Chondrocyte (in vitro differentiated cells): Measurements from ENCODE around the gene CEP57. TPM values are rescaled to one million over a fixed set of nuclear protein-coding genes. Genes with fewer than 3 reads are reported as not detected.

Experiments
- DNase-seq: peaks from one replicate; pipeline ENCODE4 v3.0.0; 2021; ENCODE audit warnings: mixed read lengths, low spot score
- H3K27ac Mint-ChIP-seq: one replicate; pipeline ENCODE4 v1.8.0; 2021; ENCODE audit warnings: mild to moderate bottlenecking, moderate library complexity, mixed read lengths; ENCODE audit not compliant: unreplicated experiment
- H3K27me3 Mint-ChIP-seq: 2 replicates; pipeline ENCODE4 v1.8.0; 2021; ENCODE audit warnings: low read depth, mixed read lengths
- H3K36me3 Mint-ChIP-seq: 2 replicates; pipeline ENCODE4 v1.8.0; 2021; ENCODE audit warnings: low read depth, mixed read lengths
- H3K4me1 Mint-ChIP-seq: 2 replicates; pipeline ENCODE4 v1.8.0; 2021; ENCODE audit warnings: low read depth, mild to moderate bottlenecking, mixed read lengths
- H3K4me3 Mint-ChIP-seq: one replicate; pipeline ENCODE4 v1.8.0; 2021; ENCODE audit warnings: mild to moderate bottlenecking, moderate library complexity, mixed read lengths; ENCODE audit not compliant: unreplicated experiment
- H3K9me3 Mint-ChIP-seq: 2 replicates; pipeline ENCODE4 v1.8.0; 2021; ENCODE audit warnings: low read depth, mixed read lengths
- total RNA-seq: library from RNA; stranded (reverse); gene quantifications from 3 replicates; pipeline ENCODE4 v1.2.1, GENCODE V29; 2021
- TF ChIP-seq, protein P1 (sequence below): fragments of 200-600 bp; sonication (generic); IDR thresholded peaks from 2 replicates; pipeline ENCODE4 v1.5.0; 2021; ENCODE audit warnings: antibody characterized with exemption, mild to moderate bottlenecking, moderate library complexity

Gene CEP57
- total RNA-seq, 1 donor from 2014 or later = 28.8 TPM

DNA sequence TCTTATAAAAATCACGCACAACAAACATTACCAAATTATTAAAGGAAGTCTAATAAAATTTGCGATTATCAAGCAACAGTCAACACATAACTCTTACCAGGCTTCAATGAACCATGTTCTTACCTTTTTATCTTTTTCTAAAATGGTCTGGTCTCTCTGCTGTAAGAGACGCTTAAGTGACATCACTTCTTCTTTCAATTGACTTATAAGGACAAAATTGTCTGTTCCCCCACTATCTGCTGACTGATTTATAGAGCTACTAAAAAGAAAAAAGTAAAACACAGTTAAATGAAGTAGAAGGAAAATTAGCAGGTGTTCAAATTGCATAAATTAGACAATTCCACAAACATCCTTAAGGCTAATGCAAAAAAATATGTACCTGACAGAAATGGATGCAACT, 11.6 kb upstream of the CEP57 start:
- H3K27ac Mint-ChIP-seq = no peak overlapping the region
- no peak for DNase-seq
- H3K36me3 Mint-ChIP-seq = peaks cover 29% of the 10 kb centered on the region
- no peaks in the 10 kb centered on the region for H3K4me1 Mint-ChIP-seq
- H3K9me3 Mint-ChIP-seq = no peaks in the 10 kb centered on the region
- TF ChIP-seq, protein P1, sequence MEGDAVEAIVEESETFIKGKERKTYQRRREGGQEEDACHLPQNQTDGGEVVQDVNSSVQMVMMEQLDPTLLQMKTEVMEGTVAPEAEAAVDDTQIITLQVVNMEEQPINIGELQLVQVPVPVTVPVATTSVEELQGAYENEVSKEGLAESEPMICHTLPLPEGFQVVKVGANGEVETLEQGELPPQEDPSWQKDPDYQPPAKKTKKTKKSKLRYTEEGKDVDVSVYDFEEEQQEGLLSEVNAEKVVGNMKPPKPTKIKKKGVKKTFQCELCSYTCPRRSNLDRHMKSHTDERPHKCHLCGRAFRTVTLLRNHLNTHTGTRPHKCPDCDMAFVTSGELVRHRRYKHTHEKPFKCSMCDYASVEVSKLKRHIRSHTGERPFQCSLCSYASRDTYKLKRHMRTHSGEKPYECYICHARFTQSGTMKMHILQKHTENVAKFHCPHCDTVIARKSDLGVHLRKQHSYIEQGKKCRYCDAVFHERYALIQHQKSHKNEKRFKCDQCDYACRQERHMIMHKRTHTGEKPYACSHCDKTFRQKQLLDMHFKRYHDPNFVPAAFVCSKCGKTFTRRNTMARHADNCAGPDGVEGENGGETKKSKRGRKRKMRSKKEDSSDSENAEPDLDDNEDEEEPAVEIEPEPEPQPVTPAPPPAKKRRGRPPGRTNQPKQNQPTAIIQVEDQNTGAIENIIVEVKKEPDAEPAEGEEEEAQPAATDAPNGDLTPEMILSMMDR = no peak
- no peak overlapping the region for H3K4me3 Mint-ChIP-seq
- H3K27me3 Mint-ChIP-seq = no peaks in the 10 kb centered on the region

DNA sequence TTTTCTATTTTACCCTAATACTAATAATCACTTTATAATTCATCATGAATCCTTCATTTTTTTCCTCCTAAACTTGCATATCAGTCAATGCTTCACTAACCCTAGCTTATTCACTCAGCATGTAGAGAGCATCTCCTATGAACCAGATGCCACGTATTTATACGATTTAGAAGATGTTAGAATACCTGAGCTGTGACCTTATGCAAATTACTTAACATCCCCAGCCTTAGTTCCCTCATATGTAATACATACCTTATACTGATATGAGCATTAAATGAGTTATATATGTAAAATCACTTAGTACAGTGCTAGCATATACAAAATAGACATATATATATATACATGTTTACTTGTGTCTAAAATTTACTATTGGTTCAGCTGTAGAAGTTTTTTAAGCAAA, 9.8 kb upstream of the CEP57 start:
- TF ChIP-seq, protein P1 = no peak
- Mint-ChIP-seq H3K27ac (no peak overlapping the region), H3K36me3 (peaks cover 22% of the 10 kb centered on the region), H3K27me3 (no peaks in the 10 kb centered on the region), H3K4me3 (no peak overlapping the region), H3K4me1 (no peaks in the 10 kb centered on the region), H3K9me3 (no peaks in the 10 kb centered on the region)
- no peak for DNase-seq

DNA sequence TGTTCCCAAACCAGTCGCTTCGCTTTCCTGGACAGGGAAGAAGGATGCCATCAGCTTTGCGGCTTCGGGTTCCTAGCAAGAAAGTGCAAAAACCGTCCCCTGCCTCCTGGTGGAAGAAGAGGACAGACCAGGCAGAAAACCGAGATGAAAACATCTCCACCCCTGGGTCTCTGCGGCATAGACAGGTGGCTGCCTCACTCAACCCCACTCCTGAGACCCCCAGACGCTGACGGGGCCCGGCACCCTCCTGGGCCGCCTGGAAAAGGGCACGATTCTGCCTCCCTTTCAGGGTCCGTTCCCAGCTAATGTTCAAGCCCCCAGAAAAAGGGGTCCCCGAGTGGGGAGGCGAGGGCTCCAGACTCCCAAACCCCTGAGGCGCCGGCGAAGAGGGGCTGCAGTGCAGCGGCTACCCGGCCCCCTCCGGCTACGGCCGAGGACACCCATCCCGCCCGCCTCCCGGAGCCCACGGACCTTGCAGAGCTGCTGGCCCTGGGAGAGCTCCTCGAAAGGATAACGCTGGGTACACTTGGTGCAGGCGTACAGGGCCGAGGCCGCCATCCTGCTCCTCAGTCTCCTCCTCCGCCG, 1.3 kb upstream of the CEP57 start:
- peak overlapping the region; percentile 100 for H3K27ac Mint-ChIP-seq

DNA sequence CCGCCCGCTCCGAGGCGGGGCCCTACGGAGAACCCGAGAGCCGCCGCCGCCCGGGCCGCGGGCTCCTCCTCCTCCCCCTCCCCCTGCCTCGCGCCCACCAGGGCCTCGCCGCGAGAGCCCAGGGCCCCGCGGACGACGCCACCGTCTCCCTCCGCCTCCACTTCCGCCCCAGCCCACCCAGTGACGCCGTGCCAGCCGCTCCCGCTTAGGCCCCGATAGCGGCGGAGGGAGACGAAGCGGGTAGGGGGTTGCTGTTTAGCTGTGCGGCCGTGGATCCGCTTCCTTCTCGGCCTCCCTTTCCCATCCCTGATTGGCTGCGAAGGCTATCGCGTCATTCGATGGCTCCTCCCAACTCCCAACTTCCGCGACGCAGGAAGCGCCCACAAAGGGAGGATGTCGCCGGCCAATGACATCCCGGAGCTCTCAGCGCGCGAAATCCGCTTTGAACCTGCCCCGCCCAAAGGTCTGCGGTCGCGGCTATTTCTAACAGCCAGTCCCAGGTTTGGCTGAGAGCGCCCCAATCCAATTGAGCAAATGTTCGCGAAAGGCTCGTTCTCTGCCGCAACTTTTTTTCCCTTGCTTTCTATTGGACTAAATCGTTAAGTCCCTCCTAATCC, 684 bp upstream of the CEP57 start, which contains the start of gene FAM76B:
TSS of gene FAM76B (minus strand) at position 277 of the 617 bp plus-strand sequence. CDS start 304 bp downstream, outside the sequence.
- peak; percentile 99 for DNase-seq
- TF ChIP-seq, protein P1 = no peak
- Mint-ChIP-seq H3K4me3 (peak within 1 kb of the TSS; percentile 99), H3K27ac (peak within 1 kb of the TSS; percentile 100), H3K36me3 (peaks cover 2% of the 10 kb centered on the region), H3K27me3 (no peaks in the 10 kb centered on the region), H3K4me1 (peaks cover 23% of the 10 kb centered on the region), H3K9me3 (no peaks in the 10 kb centered on the region)

More for the DNA sequence above, 1.3 kb upstream of the CEP57 start:
- Mint-ChIP-seq H3K9me3 (no peaks in the 10 kb centered on the region), H3K36me3 (peaks cover 3% of the 10 kb centered on the region), H3K4me1 (peaks cover 23% of the 10 kb centered on the region), H3K4me3 (peak overlapping the region; percentile 99), H3K27me3 (no peaks in the 10 kb centered on the region)
- TF ChIP-seq, protein P1 = peak; percentile 74
- peak; percentile 95 for DNase-seq

DNA sequence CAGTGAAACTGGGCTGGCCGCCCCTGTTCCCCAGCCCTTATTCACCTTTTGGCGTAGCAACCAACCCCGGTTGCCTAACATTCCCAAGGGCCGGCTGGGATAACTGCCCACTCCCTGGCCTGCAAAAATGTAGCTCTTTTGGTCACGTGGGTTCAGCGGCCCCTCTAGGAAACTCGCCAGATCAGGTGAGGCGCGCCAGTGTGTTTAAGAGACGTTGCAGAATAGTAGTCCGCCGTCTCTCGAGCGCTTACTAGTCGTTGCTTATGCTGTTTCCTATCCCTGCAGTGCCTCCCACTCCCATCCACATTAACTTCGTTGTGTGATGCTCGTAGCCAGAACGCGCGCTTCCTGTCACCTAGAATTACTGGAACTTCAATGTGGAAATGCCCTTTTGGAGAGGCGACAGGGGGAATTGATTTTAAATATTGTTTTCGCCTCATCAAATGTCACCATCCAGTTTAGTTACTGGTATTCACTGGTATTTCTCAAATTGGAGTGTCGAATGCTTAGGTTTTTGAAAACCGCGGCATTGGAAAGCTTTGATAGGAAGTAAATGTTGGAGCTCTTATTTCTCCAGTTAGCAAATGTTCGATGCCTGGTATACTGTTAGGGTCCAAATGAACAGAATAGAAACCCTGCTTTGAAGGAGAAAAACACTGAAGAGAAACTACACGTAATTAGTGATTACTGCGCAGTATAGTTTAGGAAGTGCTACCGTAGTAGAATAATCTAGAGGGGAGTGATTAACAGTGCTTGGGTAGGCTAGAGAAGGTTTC, 823 bp downstream of the CEP57 start:
- peaks cover under 1% of the 10 kb centered on the region for H3K36me3 Mint-ChIP-seq
- DNase-seq = peak; percentile 68
- H3K9me3 Mint-ChIP-seq = no peaks in the 10 kb centered on the region
- H3K27ac Mint-ChIP-seq = peak overlapping the region; percentile 100
- peak overlapping the region; percentile 99 for H3K4me3 Mint-ChIP-seq
- TF ChIP-seq, protein P1 = no peak
- no peaks in the 10 kb centered on the region for H3K27me3 Mint-ChIP-seq
- H3K4me1 Mint-ChIP-seq = peaks cover 23% of the 10 kb centered on the region
